Fibroblast of lung (primary cell): ENCODE measurements around the gene SLC44A5. TPM values are rescaled to one million over a fixed set of nuclear protein-coding genes. Genes with fewer than 3 reads are reported as not detected.

Experiments used
- DNase-seq, 2 donors: peaks; one replicate each; pipeline versions ENCODE4 v3.0.0 to v3.0.0-alpha.2; 2010; ENCODE audit warnings: low read depth in 2 of 2
- H2AFZ ChIP-seq: 2 replicates; pipeline ENCODE4 v1.5.1; 2012; ENCODE audit warnings: low read length, control low read depth, inconsistent platforms
- H3K27ac ChIP-seq: 2 replicates; pipeline ENCODE4 v1.5.1; 2011; ENCODE audit warnings: low read length, control low read depth; ENCODE audit not compliant: insufficient read depth
- H3K27me3 ChIP-seq: 2 replicates; pipeline ENCODE4 v1.5.1; 2011; ENCODE audit warnings: mild to moderate bottlenecking, low read length; ENCODE audit not compliant: control insufficient read depth, insufficient read depth
- H3K36me3 ChIP-seq: 2 replicates; pipeline ENCODE4 v1.5.1; 2011; ENCODE audit warnings: low read length; ENCODE audit not compliant: control insufficient read depth, insufficient read depth
- H3K4me1 ChIP-seq: 2 replicates; pipeline ENCODE4 v1.5.1; 2011; ENCODE audit warnings: low read length; ENCODE audit not compliant: control insufficient read depth, insufficient read depth; ENCODE audit errors: extremely low read depth
- H3K4me2 ChIP-seq: 2 replicates; pipeline ENCODE4 v1.5.1; 2011; ENCODE audit warnings: low read length, control low read depth; ENCODE audit not compliant: insufficient read depth; ENCODE audit errors: extremely low read depth
- H3K4me3 ChIP-seq, 4 experiments: fragments of 200-600 bp in 1 of 4; sonication (generic) in 1 of 4; replicated peaks in 1 of 4; 2 replicates each; pipeline ENCODE4 v1.5.1; 2011 to 2016; ENCODE audit warnings: low read length in 4 of 4, low read depth in 3 of 4, mild to moderate bottlenecking in 3 of 4, control low read depth in 2 of 4, inconsistent platforms in 1 of 4, mixed read lengths in 1 of 4; ENCODE audit not compliant: insufficient read depth in 1 of 4; ENCODE audit errors: control extremely low read depth in 1 of 4
- H3K79me2 ChIP-seq: 2 replicates; pipeline ENCODE4 v1.5.1; 2012; ENCODE audit warnings: mild to moderate bottlenecking, low read length, inconsistent platforms; ENCODE audit not compliant: control insufficient read depth, insufficient read depth
- H3K9ac ChIP-seq: 2 replicates; pipeline ENCODE4 v1.5.1; 2011; ENCODE audit warnings: mild to moderate bottlenecking, low read length, control low read depth; ENCODE audit not compliant: insufficient read depth
- H3K9me3 ChIP-seq: 2 replicates; pipeline ENCODE4 v1.5.1; 2012; ENCODE audit warnings: low read depth, low read length; ENCODE audit not compliant: control insufficient read depth, insufficient read depth
- H4K20me1 ChIP-seq: 2 replicates; pipeline ENCODE4 v1.5.1; 2011; ENCODE audit warnings: low read length; ENCODE audit not compliant: control insufficient read depth, insufficient read depth; ENCODE audit errors: extremely low read depth
- EZH2 ChIP-seq: IDR thresholded peaks from 2 replicates; pipeline ENCODE4 v1.5.1; 2012; ENCODE audit warnings: low read length, control low read depth, mild to moderate bottlenecking; ENCODE audit errors: missing control alignments
- polyA plus RNA-seq, 2 donors: library from polyadenylated mRNA; depleted of rRNA in 1 of 2; stranded (reverse) in 1 of 2; unstranded in 1 of 2; fragments of >200 nt; gene quantifications; 2 replicates each; pipeline ENCODE4 v1.2.1, GENCODE V29; 2011 to 2012; ENCODE audit warnings: missing spikeins in 1 of 2
- total RNA-seq: library from RNA; depleted of rRNA; stranded (reverse); fragments of >200 nt; gene quantifications from 2 replicates; pipeline ENCODE4 v1.2.1, GENCODE V29; 2014
- TF ChIP-seq, protein P1 (sequence below), 2 donors: IDR thresholded peaks in 1 of 2; conservative IDR thresholded peaks in 1 of 2; 1 replicate in 1 of 2; 2 replicates in 1 of 2; pipeline ENCODE4 v1.5.1; 2011 to 2012; ENCODE audit warnings: low read length in 2 of 2, control low read depth in 1 of 2, inconsistent platforms in 1 of 2, low read depth in 1 of 2, mild to moderate bottlenecking in 1 of 2

SLC44A5 gene
- total and polyA plus RNA-seq, 2 donors (not counting 1 experiment from before 2014, with no cell fraction given) = under 0.01 to 0.03 TPM

DNA sequence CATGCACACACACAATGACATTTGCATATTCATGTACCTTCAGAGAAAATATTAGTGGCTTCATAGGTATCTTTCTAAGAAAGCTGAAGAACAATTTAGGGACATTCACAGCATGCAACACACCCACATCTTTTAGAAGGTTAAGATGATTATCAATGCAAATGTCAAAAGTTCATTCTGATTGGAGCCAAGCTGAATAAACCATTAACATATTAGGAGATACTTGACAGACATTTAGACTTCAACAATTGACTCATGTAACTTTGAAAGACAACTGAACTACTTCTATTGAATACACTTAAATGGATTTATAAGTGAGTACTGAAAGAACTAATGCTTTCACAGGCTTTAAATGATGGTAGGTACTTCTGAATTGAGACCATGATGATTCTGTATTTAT is 365.7 kb downstream of the SLC44A5 start:
- Histone ChIP-seq H3K79me2 (no peaks in the 10 kb centered on the region), H2AFZ (no peak overlapping the region), H3K9me3 (no peaks in the 10 kb centered on the region), H3K9ac (no peak overlapping the region), H3K4me1 (no peaks in the 10 kb centered on the region), H3K4me2 (no peak overlapping the region), H4K20me1 (no peaks in the 10 kb centered on the region), H3K27ac (no peak overlapping the region), H3K27me3 (no peaks in the 10 kb centered on the region), H3K4me3 (no peak overlapping the region), H3K36me3 (no peaks in the 10 kb centered on the region)
- TF ChIP-seq, protein P1, sequence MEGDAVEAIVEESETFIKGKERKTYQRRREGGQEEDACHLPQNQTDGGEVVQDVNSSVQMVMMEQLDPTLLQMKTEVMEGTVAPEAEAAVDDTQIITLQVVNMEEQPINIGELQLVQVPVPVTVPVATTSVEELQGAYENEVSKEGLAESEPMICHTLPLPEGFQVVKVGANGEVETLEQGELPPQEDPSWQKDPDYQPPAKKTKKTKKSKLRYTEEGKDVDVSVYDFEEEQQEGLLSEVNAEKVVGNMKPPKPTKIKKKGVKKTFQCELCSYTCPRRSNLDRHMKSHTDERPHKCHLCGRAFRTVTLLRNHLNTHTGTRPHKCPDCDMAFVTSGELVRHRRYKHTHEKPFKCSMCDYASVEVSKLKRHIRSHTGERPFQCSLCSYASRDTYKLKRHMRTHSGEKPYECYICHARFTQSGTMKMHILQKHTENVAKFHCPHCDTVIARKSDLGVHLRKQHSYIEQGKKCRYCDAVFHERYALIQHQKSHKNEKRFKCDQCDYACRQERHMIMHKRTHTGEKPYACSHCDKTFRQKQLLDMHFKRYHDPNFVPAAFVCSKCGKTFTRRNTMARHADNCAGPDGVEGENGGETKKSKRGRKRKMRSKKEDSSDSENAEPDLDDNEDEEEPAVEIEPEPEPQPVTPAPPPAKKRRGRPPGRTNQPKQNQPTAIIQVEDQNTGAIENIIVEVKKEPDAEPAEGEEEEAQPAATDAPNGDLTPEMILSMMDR (conservative IDR thresholded peaks at IDR 0.05 in 1 of 2, IDR thresholded peaks at IDR 0.05 in 1 of 2; ENCODE audit: low read depth in 1 of 2, low read length in 2 of 2) = no peak
- no peak for TF ChIP-seq EZH2
- no peak for DNase-seq

DNA sequence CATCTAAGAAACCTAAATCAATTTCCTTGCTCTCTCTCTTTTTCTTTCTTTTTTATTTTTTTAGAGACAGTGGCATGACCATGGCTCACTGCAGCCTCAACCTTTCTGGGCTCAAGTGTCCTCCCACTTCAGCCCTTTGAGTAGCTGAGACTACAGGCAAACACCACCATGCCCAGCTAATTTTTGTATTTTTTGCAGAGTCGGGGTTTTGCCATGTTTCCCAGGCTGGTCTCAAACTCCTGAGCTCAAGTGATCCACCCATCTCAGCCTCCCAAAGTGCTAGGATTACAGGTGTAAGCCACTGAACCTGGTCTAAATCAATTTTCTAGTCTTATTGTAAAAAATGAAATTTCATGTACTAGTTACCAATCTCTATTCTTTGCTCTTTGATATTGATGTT is 367.8 kb downstream of the SLC44A5 start:
- Histone ChIP-seq H2AFZ (no peak overlapping the region), H3K4me3 (no peak overlapping the region), H3K9me3 (no peaks in the 10 kb centered on the region), H4K20me1 (no peaks in the 10 kb centered on the region), H3K79me2 (no peaks in the 10 kb centered on the region), H3K4me1 (no peaks in the 10 kb centered on the region), H3K27ac (no peak overlapping the region), H3K9ac (no peak overlapping the region), H3K36me3 (no peaks in the 10 kb centered on the region), H3K4me2 (no peak overlapping the region), H3K27me3 (no peaks in the 10 kb centered on the region)
- no peak for DNase-seq
- TF ChIP-seq, protein P1 (conservative IDR thresholded peaks at IDR 0.05 in 1 of 2, IDR thresholded peaks at IDR 0.05 in 1 of 2; ENCODE audit: low read depth in 1 of 2, low read length in 2 of 2) = no peak
- TF ChIP-seq EZH2 = no peak

DNA sequence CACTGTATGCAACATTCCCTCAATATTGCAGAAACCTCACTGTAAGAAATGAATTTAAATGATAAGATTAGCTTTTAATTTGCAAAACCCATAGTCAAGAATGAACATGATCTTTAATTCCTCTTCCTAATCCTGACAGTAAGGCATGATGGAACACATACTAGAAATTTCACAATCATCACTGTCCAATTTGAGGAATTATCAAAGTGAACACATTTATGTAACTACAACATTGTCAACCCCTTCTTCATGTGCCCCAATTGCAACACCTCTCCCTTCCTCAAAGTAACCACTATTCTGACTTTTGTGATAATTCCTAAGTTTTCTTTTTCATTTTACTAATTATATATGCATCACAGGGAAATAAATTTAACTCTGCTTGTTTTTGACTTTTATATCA is 373.6 kb downstream of the SLC44A5 start:
- TF ChIP-seq EZH2 = no peak
- TF ChIP-seq, protein P1 (conservative IDR thresholded peaks at IDR 0.05 in 1 of 2, IDR thresholded peaks at IDR 0.05 in 1 of 2; ENCODE audit: low read depth in 1 of 2, low read length in 2 of 2) = no peak
- Histone ChIP-seq H3K4me2 (no peak overlapping the region), H3K27ac (no peak overlapping the region), H3K36me3 (no peaks in the 10 kb centered on the region), H4K20me1 (no peaks in the 10 kb centered on the region), H3K9ac (no peak overlapping the region), H3K9me3 (no peaks in the 10 kb centered on the region), H3K4me3 (no peak overlapping the region), H3K27me3 (no peaks in the 10 kb centered on the region), H3K4me1 (no peaks in the 10 kb centered on the region), H2AFZ (no peak overlapping the region), H3K79me2 (no peaks in the 10 kb centered on the region)
- DNase-seq = no peak
